Vagina (tissue), 2 donors: ENCODE results near the gene OPN1MW.
"Not testable (repeated sequence)": the region's sequence is repeated elsewhere in the genome, so short reads cannot be mapped to it uniquely, and the experiment has no call there.

Source experiments
- CTCF ChIP-seq, 3 experiments: fragments of 450-650 bp in 2 of 3; fragments of 200-600 bp in 1 of 3; sonication (generic) in 1 of 3; IDR thresholded peaks; one replicate each; pipeline ENCODE4 v1.5.1; 2017 to 2019; ENCODE audit warnings: antibody characterized with exemption in 3 of 3, mild to moderate bottlenecking in 2 of 3, moderate library complexity in 2 of 3
- POLR2A ChIP-seq, 2 donors: fragments of 450-650 bp; IDR thresholded peaks; one replicate each; pipeline ENCODE4 v1.6.1; 2017; ENCODE audit warnings: antibody characterized with exemption in 2 of 2, mild to moderate bottlenecking in 2 of 2, moderate library complexity in 2 of 2
- POLR2AphosphoS5 ChIP-seq, 2 donors: sonication (generic); formaldehyde crosslinking; IDR thresholded peaks; one replicate each; pipeline ENCODE4 v1.9.0; 2017; ENCODE audit warnings: antibody characterized with exemption in 2 of 2, mild to moderate bottlenecking in 2 of 2, low read depth in 1 of 2; ENCODE audit not compliant: insufficient read depth in 1 of 2

- not testable (repeated sequence) for TF ChIP-seq POLR2AphosphoS5 (IDR thresholded peaks at IDR 0.05; ENCODE audit: insufficient read depth in 1 of 2, low read depth in 1 of 2); CTCF (IDR thresholded peaks at IDR 0.05); POLR2A (IDR thresholded peaks at IDR 0.05)
These were observed 44.3 kb downstream of the OPN1MW start for GRCh38 chrX:154226706-154227105.
